ENCODE measurements around the gene H3-3A.
"Not testable (repeated sequence)": the region's sequence is repeated elsewhere in the genome, so short reads cannot be mapped to it uniquely, and the experiment has no call there.

H3-3A gene

DNA sequence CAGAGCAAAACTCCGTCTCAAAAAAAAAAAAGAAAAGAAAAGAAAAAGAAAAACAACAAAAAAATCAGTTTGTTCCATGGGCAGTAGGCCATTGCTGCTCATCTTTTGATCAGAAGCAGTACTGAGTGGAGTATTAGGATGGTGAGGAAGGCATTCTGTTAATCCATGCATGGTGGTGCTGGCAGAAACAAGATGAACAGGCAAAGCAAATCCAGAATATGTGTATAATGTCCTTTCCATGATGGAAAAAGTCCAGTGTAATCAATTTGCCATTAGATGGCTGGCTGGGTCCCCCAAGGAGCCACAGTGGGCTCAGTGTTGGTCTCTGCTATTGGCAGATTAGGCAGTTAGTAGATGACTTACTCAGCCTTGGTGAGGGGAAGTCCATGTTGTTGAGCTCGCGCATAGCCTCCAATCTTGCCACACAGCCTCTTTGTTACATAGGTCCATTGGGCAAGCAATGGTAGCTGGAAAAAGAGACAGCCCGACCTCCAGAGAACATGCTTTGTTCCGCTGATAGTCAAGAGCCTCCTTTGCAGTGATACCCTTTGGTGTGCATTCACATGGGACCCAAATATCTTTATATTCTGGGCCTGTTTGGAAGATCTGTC, 23.3 kb downstream of the H3-3A start:
- DNase-seq (ENCODE audit: low spot score): no peak

- DNase-seq (ENCODE audit: low spot score): no peak
Observed at GRCh38 chr1:226086776-226087175, 24.3 kb downstream of the H3-3A start.

- DNase-seq (ENCODE audit: low spot score): no peak
Observed at GRCh38 chr1:226091461-226091860, 28.9 kb downstream of the H3-3A start.

DNA sequence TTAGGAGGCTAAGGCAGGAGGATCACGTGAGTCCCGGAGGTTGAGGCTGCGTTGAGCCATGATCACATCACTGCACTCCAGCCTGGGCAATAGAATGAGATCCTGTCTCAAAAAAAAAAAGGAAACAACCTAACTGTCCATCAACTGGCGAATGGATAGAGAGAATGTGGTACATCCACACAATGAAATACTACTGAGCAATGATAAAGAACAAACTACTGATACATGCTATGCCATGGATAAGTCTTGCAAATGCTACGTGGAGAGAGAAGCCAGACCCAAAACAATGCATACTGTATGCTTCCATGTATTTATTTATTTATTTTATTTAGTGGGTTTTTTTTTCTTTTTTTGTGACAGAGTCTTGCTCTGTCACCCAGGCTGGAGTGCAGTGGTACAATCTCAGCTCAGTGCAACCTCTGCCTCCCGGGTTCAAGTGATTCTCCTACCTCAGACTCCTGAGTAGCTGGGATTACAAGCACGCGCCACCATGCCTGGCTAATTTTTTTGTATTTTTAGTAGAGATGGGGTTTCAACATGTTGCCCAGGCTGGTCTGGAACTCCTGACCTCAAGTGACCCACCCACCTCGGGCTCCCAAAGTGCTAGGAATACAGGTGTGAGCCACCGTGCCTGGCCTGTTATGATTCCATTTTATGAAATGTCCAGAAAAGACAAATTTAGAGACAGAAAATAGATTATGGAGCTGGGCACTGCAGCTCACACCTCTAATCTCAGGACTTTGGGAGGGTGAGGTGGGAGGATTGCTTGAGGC, 29.7 kb downstream of the H3-3A start:
- DNase-seq (ENCODE audit: low spot score): not testable (repeated sequence)

DNA sequence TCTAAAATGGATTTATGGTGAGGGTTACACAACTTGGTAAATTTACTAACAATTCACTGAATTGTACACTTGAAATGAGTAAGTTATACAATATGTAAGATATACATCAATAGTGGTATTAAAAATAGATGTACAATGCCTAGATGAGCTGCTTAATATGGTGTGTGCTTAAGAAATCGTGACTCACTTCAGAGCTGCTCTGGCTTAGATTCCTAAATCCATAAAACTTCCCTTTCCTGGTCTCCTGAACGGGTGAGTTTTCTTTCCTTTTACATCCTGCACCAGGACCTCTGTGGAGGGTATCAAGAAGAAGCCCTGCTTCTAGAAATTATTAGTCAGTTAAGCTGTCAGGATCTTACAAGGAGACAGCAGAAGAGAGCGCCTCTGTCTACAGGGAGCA, 30.4 kb downstream of the H3-3A start:
- no peak for DNase-seq (ENCODE audit: low spot score)

- DNase-seq (ENCODE audit: low spot score): no peak
Observed at GRCh38 chr1:226093621-226094020, 31.1 kb downstream of the H3-3A start.

DNA sequence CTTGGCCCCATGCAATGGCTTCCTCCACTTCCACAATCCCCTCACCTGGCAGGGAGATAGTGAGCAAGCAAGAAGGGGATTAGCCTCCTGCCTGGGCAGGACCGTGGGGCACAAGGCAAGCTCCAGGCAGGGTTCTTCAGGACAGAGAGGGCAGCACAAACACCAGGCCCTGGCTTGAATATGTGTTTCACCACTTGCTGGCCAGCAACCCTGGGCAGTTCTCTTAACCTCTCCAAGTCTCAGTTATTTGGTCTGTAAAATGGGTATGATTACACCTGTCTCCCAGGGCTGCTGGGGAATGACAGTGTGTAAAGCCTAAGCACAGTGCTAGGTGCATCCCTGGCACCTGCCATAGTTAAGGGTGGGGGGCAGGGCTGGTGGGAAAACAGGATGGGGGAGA, 31.9 kb downstream of the H3-3A start:
- no peak for DNase-seq (ENCODE audit: low spot score)

DNA sequence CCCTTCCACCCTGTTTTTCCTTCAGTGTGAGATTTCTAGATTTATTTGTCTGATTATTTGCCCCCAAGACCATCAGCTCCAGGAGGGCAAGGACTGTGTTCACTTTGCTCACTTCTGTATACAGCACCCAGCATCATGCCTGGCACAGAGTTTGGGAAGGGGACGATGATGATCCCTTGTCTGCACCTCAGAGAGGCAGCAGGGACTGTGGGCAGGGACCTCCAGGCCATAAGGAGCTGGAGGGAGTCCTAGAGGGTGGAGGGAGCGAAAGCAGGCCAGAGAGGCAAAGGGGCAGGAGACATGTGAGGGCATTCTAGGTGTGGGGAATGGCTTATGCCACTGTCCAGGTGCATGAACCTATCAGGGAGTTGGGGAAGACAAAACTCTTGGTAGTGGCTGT, 32.8 kb downstream of the H3-3A start:
- no peak for DNase-seq (ENCODE audit: low spot score)

GRCh38 chr1:226097866-226098625, 35.5 kb downstream of the H3-3A start:
- no peak for DNase-seq (ENCODE audit: low spot score)

DNA sequence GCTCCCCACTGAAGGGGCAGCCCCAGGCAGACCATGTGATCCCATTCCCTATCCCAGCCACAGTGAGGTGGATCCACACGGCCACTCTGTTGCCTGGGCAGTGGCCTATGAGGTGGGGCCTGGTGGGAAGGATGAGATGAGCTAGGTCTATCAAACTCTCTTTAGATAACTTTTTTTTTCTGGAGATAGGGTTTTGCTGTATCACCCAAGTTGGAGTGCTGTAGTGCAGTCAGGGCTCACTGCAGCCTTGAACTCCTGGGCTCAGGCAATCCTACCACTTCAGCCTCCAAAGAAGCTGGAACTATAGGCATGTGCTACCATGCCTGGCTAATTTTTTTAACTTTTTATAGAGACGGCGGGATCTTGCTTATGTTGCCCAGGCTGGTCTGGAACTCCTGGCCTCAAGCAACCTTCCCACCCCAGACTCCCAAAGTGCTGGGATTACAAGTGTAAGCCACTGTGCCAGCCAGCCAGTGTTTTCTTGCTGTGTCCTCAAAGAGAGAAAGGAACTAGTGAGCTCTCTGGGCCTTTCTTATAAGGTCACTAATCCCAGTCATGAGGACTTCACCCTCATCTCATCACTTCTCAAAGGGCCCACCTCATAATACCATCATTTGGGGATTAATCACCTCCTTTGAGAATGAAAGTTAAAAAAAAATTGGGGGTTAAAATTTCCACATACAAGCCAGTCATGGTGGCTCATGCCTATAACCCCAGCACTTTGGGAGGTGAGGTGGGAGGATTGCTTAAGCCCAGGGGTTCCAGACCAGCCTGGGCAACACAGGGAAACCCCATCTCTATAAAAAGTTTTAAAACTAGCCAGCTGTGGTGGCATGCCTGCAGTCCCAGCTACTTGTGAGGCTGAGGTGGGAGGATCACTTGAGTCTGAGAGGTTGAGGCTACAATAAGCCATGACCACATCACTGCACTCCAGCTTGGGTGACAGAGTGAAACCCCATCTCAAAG, 36.6 kb downstream of the H3-3A start:
- no peak for DNase-seq (ENCODE audit: low spot score)

DNA sequence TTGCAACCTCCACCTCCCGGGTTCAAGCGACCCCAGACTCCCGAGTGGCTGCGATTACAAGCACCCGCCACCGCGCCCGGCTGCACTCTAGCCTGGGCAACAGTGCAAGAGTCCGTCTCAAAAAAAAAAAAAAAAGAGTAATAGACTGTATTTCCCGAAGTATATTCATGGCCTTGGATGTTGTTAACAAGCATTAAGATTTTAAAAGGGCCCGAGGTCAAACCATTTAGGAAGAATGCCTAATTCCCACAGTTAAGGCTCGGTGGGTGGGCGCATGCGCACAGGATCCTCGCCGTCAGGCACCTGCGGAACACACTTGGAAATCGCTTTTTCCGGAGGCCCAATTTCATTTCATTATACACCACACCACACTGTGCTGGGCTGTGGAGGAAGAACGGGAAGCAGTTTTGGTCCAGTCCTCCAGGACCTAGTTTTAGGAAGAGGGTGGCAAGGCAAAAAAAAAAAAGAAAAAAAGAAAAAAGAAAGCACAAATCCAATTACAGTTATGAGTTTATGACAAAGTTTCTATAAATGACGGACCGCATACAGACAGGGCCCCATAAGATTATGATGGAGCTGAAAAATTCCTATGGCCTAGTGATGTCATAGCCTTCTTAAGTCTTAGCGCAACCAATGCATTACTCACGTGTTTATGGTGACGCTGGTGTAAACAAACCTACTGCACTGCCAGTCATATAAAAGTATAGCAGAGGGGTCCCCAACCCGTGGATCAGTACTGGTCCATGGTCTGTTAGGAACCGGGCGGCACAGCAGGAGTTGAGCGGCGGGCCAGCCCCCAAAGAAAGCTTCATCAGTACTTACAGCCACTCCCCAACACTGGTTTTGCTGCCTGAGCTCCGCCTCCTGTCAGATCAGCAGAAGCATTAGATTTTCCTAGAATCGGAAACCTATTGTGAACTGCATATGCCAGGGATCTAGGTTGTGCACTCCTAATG, 38.2 kb downstream of the H3-3A start:
- DNase-seq (ENCODE audit: low spot score): no peak

DNA sequence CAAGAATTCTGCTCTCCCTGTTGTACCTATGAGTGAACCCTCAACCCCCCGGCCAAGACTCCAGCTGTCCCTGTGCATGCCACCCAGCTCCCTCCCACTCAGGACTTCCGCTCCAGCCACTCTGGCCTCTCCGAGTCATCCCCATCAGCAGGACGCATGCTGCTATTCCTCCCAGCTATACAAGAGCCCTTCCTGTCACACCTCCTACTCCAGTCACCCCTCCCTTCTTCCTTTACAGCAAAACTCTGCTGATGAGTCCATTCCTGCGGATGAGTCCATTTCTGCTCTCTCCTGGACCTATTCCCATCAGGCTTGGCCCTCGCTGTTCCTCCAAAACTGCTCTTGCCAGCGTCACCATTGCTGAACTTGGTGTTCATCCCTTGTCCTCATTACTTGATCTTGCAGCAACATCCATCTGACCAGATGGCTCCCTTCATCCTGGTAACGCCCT, 42.2 kb downstream of the H3-3A start:
- no peak for DNase-seq (ENCODE audit: low spot score)

GRCh38 chr1:226107471-226108460, 45.2 kb downstream of the H3-3A start:
- DNase-seq (ENCODE audit: low spot score): no peak

DNA sequence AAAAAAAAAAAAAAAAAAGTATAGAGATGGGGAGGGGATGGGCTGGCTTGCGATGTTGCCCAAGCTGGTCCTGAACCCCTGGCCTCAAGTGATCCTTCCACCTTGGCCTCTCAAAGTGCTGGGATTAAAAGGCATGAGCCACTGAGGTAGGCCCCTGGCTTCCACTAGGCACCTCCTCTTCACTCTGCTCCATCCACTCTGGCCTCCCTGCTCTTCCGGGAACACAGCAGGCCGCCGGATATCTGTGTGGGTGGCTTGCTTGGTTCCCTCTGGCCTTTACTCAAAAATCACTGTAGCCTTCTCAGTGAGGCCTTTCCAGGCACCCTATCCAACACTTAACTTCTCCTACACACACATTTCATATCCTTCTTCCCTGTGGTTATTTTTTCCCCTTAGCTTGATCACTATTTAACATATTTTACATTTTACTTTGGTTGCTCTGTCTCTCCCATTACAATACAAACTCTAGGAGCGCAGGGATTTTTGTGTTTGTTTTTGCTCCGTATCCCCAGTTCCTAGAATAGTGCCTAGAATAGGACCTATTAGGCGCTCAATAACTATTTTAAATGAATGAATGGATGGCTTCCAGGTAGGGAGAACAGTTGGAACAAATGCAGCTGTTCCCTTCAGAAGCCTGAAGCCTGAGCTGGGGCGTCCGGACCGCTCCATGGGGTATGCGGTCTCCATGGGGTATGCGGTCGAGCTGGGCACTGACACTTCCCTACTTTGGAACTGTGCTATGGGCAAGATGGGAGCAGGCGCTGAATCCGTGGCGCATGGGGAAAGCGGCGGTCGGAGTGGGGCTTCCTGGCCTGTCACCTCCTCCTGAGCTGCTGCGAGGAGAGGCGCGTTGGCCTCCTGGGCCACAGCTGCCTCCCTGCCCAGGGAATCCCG, 46.7 kb downstream of the H3-3A start:
- DNase-seq (ENCODE audit: low spot score): no peak

GRCh38 chr1:226109829-226110248, 47.3 kb downstream of the H3-3A start:
- peak; percentile 91 for DNase-seq (ENCODE audit: low spot score)

- DNase-seq (ENCODE audit: low spot score): peak; percentile 78
Observed at GRCh38 chr1:226110249-226111097, 48.0 kb downstream of the H3-3A start.
